Naive thymus-derived CD4-positive, alpha-beta T cell (primary cell): ENCODE data around the gene SAT1. TPM values are rescaled to one million over a fixed set of nuclear protein-coding genes. Genes with fewer than 3 reads are reported as not detected.

Experiments
- ATAC-seq: fragments of 150-1000 bp; cut with Tn5 transposase; 2 replicates; pipeline ENCODE4 v1.10.0; 2021; ENCODE audit warnings: mild to moderate bottlenecking, moderate library complexity
- CTCF ChIA-PET: fragments of 350-600 bp; sonication (Branson Sonifier 250); formaldehyde crosslinking; loops from one replicate; lab custom pipeline; 2021; ENCODE audit warnings: antibody characterized with exemption; lab: Charles Lee
- POLR2A ChIA-PET: fragments of 350-600 bp; sonication (Branson Sonifier 250); formaldehyde crosslinking; loops from one replicate; lab custom pipeline; 2021; ENCODE audit warnings: antibody characterized with exemption, inconsistent platforms; lab: Charles Lee
- DNase-seq, 9 donors: peaks; one replicate each; pipeline versions ENCODE4 v3.0.0 to v3.0.0-alpha.2; 2020 to 2022; ENCODE audit warnings: mixed read lengths in 1 of 9
- H3K27ac ChIP-seq: one replicate; pipeline ENCODE4 v1.7.0; 2013; ENCODE audit warnings: mild to moderate bottlenecking, low read depth, low read length, moderate library complexity
- H3K27me3 ChIP-seq, 2 donors: one replicate each; pipeline ENCODE4 v1.7.0; 2013; ENCODE audit warnings: low read length in 2 of 2, mild to moderate bottlenecking in 2 of 2, moderate library complexity in 2 of 2; ENCODE audit not compliant: control insufficient read depth in 2 of 2, insufficient read depth in 2 of 2
- H3K36me3 ChIP-seq, 3 experiments: 1 replicate in 2 of 3; 2 replicates in 1 of 3; pipeline ENCODE4 v1.7.0; 2013; ENCODE audit warnings: low read length in 3 of 3, mild to moderate bottlenecking in 3 of 3, moderate library complexity in 1 of 3; ENCODE audit not compliant: insufficient read depth in 3 of 3, control insufficient read depth in 2 of 3
- H3K4me1 ChIP-seq, 2 donors: one replicate each; pipeline ENCODE4 v1.7.0; 2013; ENCODE audit warnings: low read length in 2 of 2, mild to moderate bottlenecking in 2 of 2, moderate library complexity in 1 of 2; ENCODE audit not compliant: control insufficient read depth in 2 of 2, insufficient read depth in 2 of 2
- H3K4me3 ChIP-seq: 2 replicates; pipeline ENCODE4 v1.7.0; 2013; ENCODE audit warnings: mild to moderate bottlenecking, low read length
- H3K9me3 ChIP-seq, 3 experiments: 1 replicate in 2 of 3; 2 replicates in 1 of 3; pipeline ENCODE4 v1.7.0; 2013; ENCODE audit warnings: low read length in 3 of 3; ENCODE audit not compliant: control insufficient read depth in 2 of 3
- H3K27ac Mint-ChIP-seq, 9 donors: one replicate each; pipeline ENCODE4 v1.8.0; 2020 to 2022; ENCODE audit warnings: mixed read lengths in 9 of 9, mild to moderate bottlenecking in 8 of 9, moderate library complexity in 5 of 9, inconsistent platforms in 2 of 9
- H3K27me3 Mint-ChIP-seq, 5 donors: one replicate each; pipeline ENCODE4 v1.8.0; 2021 to 2022; ENCODE audit warnings: mixed read lengths in 5 of 5, mild to moderate bottlenecking in 1 of 5
- H3K36me3 Mint-ChIP-seq, 5 donors: one replicate each; pipeline ENCODE4 v1.8.0; 2020 to 2022; ENCODE audit warnings: mixed read lengths in 5 of 5, mild to moderate bottlenecking in 3 of 5, inconsistent platforms in 1 of 5
- H3K4me1 Mint-ChIP-seq, 7 donors: one replicate each; pipeline ENCODE4 v1.8.0; 2020 to 2022; ENCODE audit warnings: mixed read lengths in 7 of 7, mild to moderate bottlenecking in 3 of 7, inconsistent platforms in 1 of 7
- H3K4me3 Mint-ChIP-seq, 10 donors: one replicate each; pipeline ENCODE4 v1.8.0; 2020 to 2022; ENCODE audit warnings: mild to moderate bottlenecking in 10 of 10, mixed read lengths in 10 of 10, moderate library complexity in 6 of 10, inconsistent platforms in 2 of 10
- H3K9me3 Mint-ChIP-seq, 11 donors: one replicate each; pipeline ENCODE4 v1.8.0; 2020 to 2022; ENCODE audit warnings: mixed read lengths in 11 of 11, mild to moderate bottlenecking in 4 of 11, inconsistent platforms in 1 of 11, moderate library complexity in 1 of 11
- intact Hi-C, 2 donors: fragments of 100-400 bp; cut with micrococcal nuclease; formaldehyde crosslinking; loops; one replicate each; pipeline ENCODE4 v1.15.1; 2023
- polyA plus RNA-seq, 2 donors: library from polyadenylated mRNA; unstranded; fragments of 300-500 nt; fragmentation: Illumina TruSeq; gene quantifications; one replicate each; pipeline ENCODE4 v1.2.3, GENCODE V29; 2021
- total RNA-seq, 6 experiments: library from RNA in 5 of 6; stranded (reverse) in 5 of 6; gene quantifications; 1 replicate in 5 of 6; 2 replicates in 1 of 6; pipeline ENCODE4 v1.2.3 and lab custom pipeline; 2021 to 2026

SAT1 gene
- total and polyA plus RNA-seq, 7 experiments from 2014 or later = 67.9 to 1,059 (median 124) TPM

GRCh38 chrX:23788521-23788920, 5.5 kb downstream of the SAT1 start:
- peaks cover 5 to 15% (median 5%) of the 10 kb centered on the region in 3 experiments for H3K36me3 ChIP-seq
- H3K4me3 Mint-ChIP-seq = no peak overlapping the region
- peaks cover 6 to 24% (median 19%) of the 10 kb centered on the region in 5 donors for H3K36me3 Mint-ChIP-seq
- ATAC-seq (no peak), DNase-seq (no peak)
- H3K27me3 ChIP-seq = no peaks in the 10 kb centered on the region
- H3K27me3 Mint-ChIP-seq = no peaks in the 10 kb centered on the region
- POLR2A ChIA-PET = no interaction called here
- H3K4me1 ChIP-seq = peaks cover 6 to 9% of the 10 kb centered on the region in 2 donors
- H3K9me3 Mint-ChIP-seq = peaks cover 0 to 2% (median 0%) of the 10 kb centered on the region in 11 donors
- no peaks in the 10 kb centered on the region for H3K9me3 ChIP-seq
- H3K27ac Mint-ChIP-seq = peak overlapping the region in 1 of 9 donors; percentile 29
- no peak overlapping the region for H3K4me3 ChIP-seq
- intact Hi-C loops = loop anchor here in 1 of 2 donors (10.0 kb wide), 2 partner anchors 1844 to 1954 kb away; partner anchors contain the start of genes MBTPS2 and SMS
- H3K27ac ChIP-seq = no peak overlapping the region
- CTCF ChIA-PET = no interaction called here
- peaks cover 8 to 26% (median 19%) of the 10 kb centered on the region in 7 donors for H3K4me1 Mint-ChIP-seq

DNA sequence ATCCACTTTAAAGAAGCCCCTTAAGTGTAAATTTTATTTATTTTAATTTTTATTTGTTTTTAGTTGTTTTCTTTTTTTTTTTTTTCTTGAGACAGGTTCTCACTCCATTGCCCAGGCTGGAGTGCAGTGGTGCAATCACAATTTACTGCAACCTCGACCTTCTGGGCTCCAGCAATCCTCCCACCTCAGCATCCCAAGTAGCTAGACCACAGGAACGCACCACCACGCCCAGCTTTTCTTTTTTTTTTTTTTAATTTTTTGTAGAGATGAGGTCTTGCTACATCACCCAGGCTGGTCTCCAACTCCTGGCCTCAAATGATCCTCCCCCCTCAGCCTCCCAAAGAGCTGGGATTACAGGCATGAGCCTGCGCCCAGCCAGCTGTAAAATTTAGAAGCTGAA, 6.0 kb downstream of the SAT1 start:
- H3K36me3 ChIP-seq = peaks cover 5 to 15% (median 5%) of the 10 kb centered on the region in 3 experiments
- H3K4me1 ChIP-seq = peaks cover 6 to 9% of the 10 kb centered on the region in 2 donors
- no peak for ATAC-seq
- no peaks in the 10 kb centered on the region for H3K9me3 ChIP-seq
- Mint-ChIP-seq H3K4me3 (no peak overlapping the region), H3K27me3 (no peaks in the 10 kb centered on the region), H3K27ac (no peak overlapping the region), H3K4me1 (peaks cover 7 to 24% (median 17%) of the 10 kb centered on the region in 7 donors), H3K36me3 (peaks cover 3 to 22% (median 18%) of the 10 kb centered on the region in 5 donors), H3K9me3 (peaks cover 0 to 2% (median 0%) of the 10 kb centered on the region in 11 donors)
- H3K4me3 ChIP-seq = no peak overlapping the region
- no peak for DNase-seq
- POLR2A ChIA-PET = no interaction called here
- no peak overlapping the region for H3K27ac ChIP-seq
- H3K27me3 ChIP-seq = no peaks in the 10 kb centered on the region
- intact Hi-C loops = loop anchor here in 1 of 2 donors (10.0 kb wide), 2 partner anchors 1844 to 1954 kb away; partner anchors contain the start of genes MBTPS2 and SMS
- CTCF ChIA-PET = interaction anchor here (0.6 kb wide), 1 partner anchor 8 kb away, joined by 5 read pairs; no protein-coding TSS in a partner anchor

DNA sequence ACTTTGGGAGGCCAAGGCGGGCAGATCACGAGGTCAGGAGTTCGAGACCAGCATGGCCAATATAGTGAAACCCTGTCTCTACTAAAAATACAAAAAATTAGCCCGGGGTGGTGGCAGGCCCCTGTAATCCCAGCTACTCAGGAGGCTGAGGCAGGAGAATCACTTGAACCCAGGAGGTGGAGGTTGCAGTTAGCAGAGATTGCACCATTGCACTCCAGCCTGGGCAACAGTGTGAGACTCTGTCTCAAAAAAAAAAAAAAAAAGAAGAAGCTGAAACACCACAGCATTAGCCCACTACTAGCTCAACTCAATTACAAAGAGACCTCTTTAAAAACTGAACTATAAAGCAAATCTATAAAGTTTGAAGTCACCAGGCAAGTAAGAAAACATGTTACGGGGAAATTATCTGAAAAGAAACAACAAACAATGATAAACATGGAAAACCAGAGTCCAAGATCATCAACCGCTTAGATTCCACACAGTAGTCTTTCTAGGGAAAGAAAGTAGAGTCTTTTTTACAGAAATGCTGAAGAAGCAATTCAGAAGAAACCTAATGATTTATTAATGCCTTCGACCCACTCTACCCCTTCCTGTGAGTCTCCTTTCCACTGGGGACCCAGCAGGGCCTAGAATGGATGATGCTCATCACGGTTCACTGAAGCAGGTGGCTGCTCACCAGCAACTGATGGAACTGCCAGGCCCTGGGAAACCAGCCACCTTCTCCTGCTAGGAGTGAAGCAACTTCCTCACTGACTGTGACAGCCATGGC, 6.6 kb downstream of the SAT1 start:
- no peak overlapping the region for H3K27ac Mint-ChIP-seq
- H3K9me3 ChIP-seq = no peaks in the 10 kb centered on the region
- peaks cover 5 to 13% (median 5%) of the 10 kb centered on the region in 3 experiments for H3K36me3 ChIP-seq
- no peak overlapping the region for H3K4me3 Mint-ChIP-seq
- H3K27me3 ChIP-seq = no peaks in the 10 kb centered on the region
- CTCF ChIA-PET = interaction anchor here (0.6 to 0.7 kb wide), 2 partner anchors 8 to 112 kb away, joined by 3 to 5 read pairs; no protein-coding TSS in a partner anchor
- H3K4me1 Mint-ChIP-seq = peaks cover 6 to 18% (median 12%) of the 10 kb centered on the region in 7 donors
- no peak for ATAC-seq
- H3K36me3 Mint-ChIP-seq = peaks cover 0 to 15% (median 13%) of the 10 kb centered on the region in 5 donors
- H3K4me3 ChIP-seq = no peak overlapping the region
- intact Hi-C loops = loop anchor here in 1 of 2 donors (10.0 kb wide), 2 partner anchors 1845 to 1955 kb away; partner anchors contain the start of genes MBTPS2 and SMS
- POLR2A ChIA-PET = no interaction called here
- no peak overlapping the region for H3K27ac ChIP-seq
- no peak for DNase-seq
- H3K27me3 Mint-ChIP-seq = no peaks in the 10 kb centered on the region
- H3K4me1 ChIP-seq = peaks cover 4 to 6% of the 10 kb centered on the region in 2 donors
- peaks cover 0 to 2% (median 0%) of the 10 kb centered on the region in 11 donors for H3K9me3 Mint-ChIP-seq

DNA sequence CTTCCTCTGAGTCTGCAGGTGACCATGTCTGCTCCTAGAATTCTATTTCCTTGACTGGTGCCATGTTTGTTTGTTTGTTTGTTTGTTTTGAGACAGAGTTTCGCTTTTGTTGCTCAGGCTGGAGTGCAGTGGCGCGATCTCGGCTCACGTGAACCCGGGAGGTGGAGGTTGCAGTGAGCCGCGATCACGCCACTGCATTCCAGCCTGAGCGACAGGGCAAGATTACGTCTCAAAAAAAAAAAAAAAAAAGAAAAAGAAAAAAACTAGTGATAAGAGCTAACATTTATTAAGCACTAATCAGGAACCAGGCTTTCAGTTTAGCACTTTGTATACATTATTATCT, 7.2 kb downstream of the SAT1 start:
- Histone ChIP-seq H3K9me3 (no peaks in the 10 kb centered on the region), H3K4me1 (peaks cover 0 to under 1% of the 10 kb centered on the region in 2 donors), H3K4me3 (no peak overlapping the region), H3K36me3 (peaks cover 5 to 8% (median 5%) of the 10 kb centered on the region in 3 experiments), H3K27ac (no peak overlapping the region), H3K27me3 (no peaks in the 10 kb centered on the region)
- Mint-ChIP-seq H3K9me3 (peaks cover 0 to 2% (median 0%) of the 10 kb centered on the region in 11 donors), H3K4me3 (no peak overlapping the region), H3K27ac (peak overlapping the region in 1 of 9 donors; percentile 25), H3K27me3 (no peaks in the 10 kb centered on the region), H3K36me3 (peaks cover 0 to 11% (median 8%) of the 10 kb centered on the region in 5 donors), H3K4me1 (peaks cover 5 to 12% (median 8%) of the 10 kb centered on the region in 7 donors)
- DNase-seq = no peak
- intact Hi-C loops = no loop called here
- ATAC-seq = no peak
- ChIA-PET CTCF (interaction anchor here (0.7 kb wide), 1 partner anchor 112 kb away, joined by 3 read pairs; no protein-coding TSS in a partner anchor), POLR2A (no interaction called here)

- H3K4me3 Mint-ChIP-seq = no peak overlapping the region
- H3K36me3 ChIP-seq = no peaks in the 10 kb centered on the region
- no peaks in the 10 kb centered on the region for H3K27me3 ChIP-seq
- ATAC-seq (no peak), DNase-seq (no peak)
- no peaks in the 10 kb centered on the region for H3K4me1 ChIP-seq
- no peaks in the 10 kb centered on the region for H3K9me3 Mint-ChIP-seq
- no peak overlapping the region for H3K27ac ChIP-seq
- POLR2A ChIA-PET = no interaction called here
- no peaks in the 10 kb centered on the region for H3K36me3 Mint-ChIP-seq
- H3K4me3 ChIP-seq = no peak overlapping the region
- intact Hi-C loops = no loop called here
- H3K9me3 ChIP-seq = no peaks in the 10 kb centered on the region
- no peaks in the 10 kb centered on the region for H3K27me3 Mint-ChIP-seq
- CTCF ChIA-PET = no interaction called here
- no peak overlapping the region for H3K27ac Mint-ChIP-seq
- H3K4me1 Mint-ChIP-seq = peaks cover 0 to 5% (median 0%) of the 10 kb centered on the region in 7 donors
Measured at GRCh38 chrX:23792861-23793553, 10.0 kb downstream of the SAT1 start.

DNA sequence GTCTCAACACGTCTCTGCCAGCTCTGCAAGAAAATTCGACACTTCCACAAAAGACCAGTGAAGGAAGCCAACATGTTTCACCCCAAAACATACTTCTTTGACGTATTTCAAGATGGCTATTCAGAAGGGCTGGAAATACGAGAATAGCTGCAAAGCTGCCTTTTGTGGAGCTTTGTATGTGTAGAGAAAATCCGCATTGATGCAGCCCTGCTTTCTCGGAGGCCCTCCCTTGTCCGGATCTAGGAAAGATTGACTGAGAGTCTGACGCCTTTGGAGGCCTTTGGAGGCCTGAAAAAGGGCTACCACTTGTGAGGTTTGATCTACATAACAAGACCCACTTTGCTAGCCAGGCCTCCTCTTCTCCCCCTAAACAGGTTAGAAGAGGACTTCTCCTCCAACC, 12.2 kb downstream of the SAT1 start:
- no peak for ATAC-seq
- Mint-ChIP-seq H3K27ac (no peak overlapping the region), H3K27me3 (no peaks in the 10 kb centered on the region), H3K36me3 (no peaks in the 10 kb centered on the region), H3K4me1 (no peaks in the 10 kb centered on the region), H3K9me3 (no peaks in the 10 kb centered on the region), H3K4me3 (no peak overlapping the region)
- H3K36me3 ChIP-seq = no peaks in the 10 kb centered on the region
- H3K27ac ChIP-seq = no peak overlapping the region
- CTCF ChIA-PET = no interaction called here
- intact Hi-C loops = no loop called here
- H3K27me3 ChIP-seq = no peaks in the 10 kb centered on the region
- POLR2A ChIA-PET = no interaction called here
- no peak for DNase-seq
- H3K4me1 ChIP-seq = no peaks in the 10 kb centered on the region
- no peak overlapping the region for H3K4me3 ChIP-seq
- no peaks in the 10 kb centered on the region for H3K9me3 ChIP-seq
